DND-41 (cell line): Measurements from ENCODE around the gene CCDC167.

Experiments
- EZH2 ChIP-seq: IDR thresholded peaks from 3 replicates; pipeline ENCODE4 v1.6.1; 2012; ENCODE audit warnings: borderline replicate concordance, low read depth, mild to moderate bottlenecking, moderate library complexity, low read length, inconsistent platforms; ENCODE audit not compliant: severe bottlenecking
- TF ChIP-seq, protein P1 (sequence below): IDR thresholded peaks from 2 replicates; pipeline ENCODE4 v1.5.1; 2012; ENCODE audit warnings: borderline replicate concordance, low read length, moderate library complexity, mild to moderate bottlenecking; ENCODE audit not compliant: poor library complexity, severe bottlenecking; ENCODE audit errors: extremely low read depth

DNA sequence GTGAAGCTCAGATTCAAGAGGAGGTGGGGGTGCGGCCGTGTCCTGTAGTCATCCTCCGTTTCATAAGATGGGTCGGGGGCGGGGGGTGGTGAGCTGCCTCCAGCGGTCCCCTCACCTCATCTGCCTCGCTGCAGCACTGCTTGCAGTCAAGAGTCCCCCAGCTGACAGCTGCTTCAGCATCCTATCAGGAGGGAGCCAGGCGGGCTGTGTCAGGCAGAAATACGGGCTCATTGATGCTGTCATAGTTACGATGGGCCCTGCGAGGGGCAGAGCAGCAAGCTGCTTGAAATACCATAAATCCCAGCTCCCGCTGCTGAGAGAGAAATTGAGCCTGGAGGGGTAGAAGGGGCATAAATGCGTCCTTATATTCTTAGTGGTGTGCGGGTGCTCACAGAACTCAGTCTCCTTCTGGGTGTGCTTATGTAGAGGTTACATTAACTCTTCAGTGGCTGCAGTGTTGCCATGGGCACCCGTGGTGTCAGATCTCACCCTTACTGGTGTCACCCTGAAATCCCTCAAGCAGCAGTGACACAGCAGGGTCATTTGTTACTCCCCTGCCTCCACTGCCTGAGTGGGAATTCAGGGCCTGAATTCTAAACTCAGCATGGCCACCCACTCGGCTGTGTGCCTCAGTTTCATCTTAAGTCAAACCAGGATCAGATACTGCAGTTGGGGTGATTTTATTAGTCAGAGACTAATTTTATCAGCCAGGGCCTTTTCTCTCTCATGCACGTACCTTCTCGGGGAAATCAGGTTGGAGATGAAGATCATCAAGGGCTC is 21.8 kb downstream of the CCDC167 start:
- TF ChIP-seq, protein P1, sequence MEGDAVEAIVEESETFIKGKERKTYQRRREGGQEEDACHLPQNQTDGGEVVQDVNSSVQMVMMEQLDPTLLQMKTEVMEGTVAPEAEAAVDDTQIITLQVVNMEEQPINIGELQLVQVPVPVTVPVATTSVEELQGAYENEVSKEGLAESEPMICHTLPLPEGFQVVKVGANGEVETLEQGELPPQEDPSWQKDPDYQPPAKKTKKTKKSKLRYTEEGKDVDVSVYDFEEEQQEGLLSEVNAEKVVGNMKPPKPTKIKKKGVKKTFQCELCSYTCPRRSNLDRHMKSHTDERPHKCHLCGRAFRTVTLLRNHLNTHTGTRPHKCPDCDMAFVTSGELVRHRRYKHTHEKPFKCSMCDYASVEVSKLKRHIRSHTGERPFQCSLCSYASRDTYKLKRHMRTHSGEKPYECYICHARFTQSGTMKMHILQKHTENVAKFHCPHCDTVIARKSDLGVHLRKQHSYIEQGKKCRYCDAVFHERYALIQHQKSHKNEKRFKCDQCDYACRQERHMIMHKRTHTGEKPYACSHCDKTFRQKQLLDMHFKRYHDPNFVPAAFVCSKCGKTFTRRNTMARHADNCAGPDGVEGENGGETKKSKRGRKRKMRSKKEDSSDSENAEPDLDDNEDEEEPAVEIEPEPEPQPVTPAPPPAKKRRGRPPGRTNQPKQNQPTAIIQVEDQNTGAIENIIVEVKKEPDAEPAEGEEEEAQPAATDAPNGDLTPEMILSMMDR = no peak
- no peak for TF ChIP-seq EZH2
